Testis (tissue), 2 donors: Measurements from ENCODE around the gene C3orf22.

Experiments used
- POLR2A ChIP-seq: fragments of 450-650 bp; IDR thresholded peaks from one replicate; pipeline ENCODE4 v1.6.1; 2017; ENCODE audit warnings: antibody characterized with exemption, mild to moderate bottlenecking, moderate library complexity
- TF ChIP-seq, protein P1 (sequence below), 3 experiments: fragments of 450-650 bp in 2 of 3; fragments of 200-600 bp in 1 of 3; sonication (generic) in 1 of 3; IDR thresholded peaks; one replicate each; pipeline ENCODE4 v1.5.1; 2016 to 2019; ENCODE audit warnings: antibody characterized with exemption in 3 of 3, mild to moderate bottlenecking in 2 of 3, moderate library complexity in 1 of 3

DNA sequence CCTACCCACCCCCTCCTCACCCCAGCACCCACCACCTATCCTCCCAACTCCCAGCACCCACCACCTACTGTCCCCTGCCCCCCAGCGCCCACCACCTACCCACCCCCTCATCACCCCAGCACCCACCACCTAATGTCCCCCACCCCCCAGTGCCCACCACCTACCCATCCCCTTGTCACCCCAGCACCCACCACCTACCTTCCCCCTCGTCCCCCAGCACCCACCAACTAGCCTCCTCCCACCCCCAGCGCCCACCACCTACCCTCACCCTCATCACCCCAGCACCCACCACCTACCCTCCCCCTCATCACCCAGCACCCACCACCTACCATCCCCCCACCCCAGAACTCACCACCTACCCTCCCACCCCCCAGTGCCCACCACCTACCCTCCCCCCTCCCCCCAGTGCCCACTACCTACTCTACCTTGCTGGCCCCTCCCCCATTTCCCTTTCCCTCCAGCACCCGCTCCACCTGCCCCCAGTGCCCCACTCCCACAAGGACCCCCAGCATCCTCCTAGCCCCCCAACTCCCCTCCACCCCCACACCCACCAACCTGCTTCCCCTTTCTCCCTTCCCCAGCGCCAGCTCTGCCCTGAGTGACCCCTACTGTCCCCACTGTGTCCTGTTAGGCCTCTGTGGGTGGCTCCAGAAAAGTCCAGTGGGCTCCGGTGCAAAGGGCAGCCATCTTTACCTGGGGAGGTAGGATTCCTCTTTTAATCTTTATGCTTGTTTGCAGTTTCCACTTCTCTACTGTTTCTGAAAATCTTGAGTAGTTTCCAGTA, 42.4 kb downstream of the C3orf22 start:
- TF ChIP-seq, protein P1, sequence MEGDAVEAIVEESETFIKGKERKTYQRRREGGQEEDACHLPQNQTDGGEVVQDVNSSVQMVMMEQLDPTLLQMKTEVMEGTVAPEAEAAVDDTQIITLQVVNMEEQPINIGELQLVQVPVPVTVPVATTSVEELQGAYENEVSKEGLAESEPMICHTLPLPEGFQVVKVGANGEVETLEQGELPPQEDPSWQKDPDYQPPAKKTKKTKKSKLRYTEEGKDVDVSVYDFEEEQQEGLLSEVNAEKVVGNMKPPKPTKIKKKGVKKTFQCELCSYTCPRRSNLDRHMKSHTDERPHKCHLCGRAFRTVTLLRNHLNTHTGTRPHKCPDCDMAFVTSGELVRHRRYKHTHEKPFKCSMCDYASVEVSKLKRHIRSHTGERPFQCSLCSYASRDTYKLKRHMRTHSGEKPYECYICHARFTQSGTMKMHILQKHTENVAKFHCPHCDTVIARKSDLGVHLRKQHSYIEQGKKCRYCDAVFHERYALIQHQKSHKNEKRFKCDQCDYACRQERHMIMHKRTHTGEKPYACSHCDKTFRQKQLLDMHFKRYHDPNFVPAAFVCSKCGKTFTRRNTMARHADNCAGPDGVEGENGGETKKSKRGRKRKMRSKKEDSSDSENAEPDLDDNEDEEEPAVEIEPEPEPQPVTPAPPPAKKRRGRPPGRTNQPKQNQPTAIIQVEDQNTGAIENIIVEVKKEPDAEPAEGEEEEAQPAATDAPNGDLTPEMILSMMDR (IDR thresholded peaks at IDR 0.05): no peak
- TF ChIP-seq POLR2A: no peak
